NCI-H1436 treated with DMSO at 0.1 percent for 48 hours (cell line): ENCODE data around the gene SPCS3.

ENCODE experiments used
- DNase-seq: peaks from one replicate; lab custom pipeline; 2025; lab: John Stamatoyannopoulos, UW

SPCS3 gene

GRCh38 chr4:176350671-176351070 lies 30.9 kb downstream of the SPCS3 start:
- DNase-seq = no peak

GRCh38 chr4:176354884-176355283 lies 35.1 kb downstream of the SPCS3 start:
- DNase-seq = no peak

- DNase-seq = no peak
Observed at GRCh38 chr4:176357359-176358082, 37.8 kb downstream of the SPCS3 start.

DNA sequence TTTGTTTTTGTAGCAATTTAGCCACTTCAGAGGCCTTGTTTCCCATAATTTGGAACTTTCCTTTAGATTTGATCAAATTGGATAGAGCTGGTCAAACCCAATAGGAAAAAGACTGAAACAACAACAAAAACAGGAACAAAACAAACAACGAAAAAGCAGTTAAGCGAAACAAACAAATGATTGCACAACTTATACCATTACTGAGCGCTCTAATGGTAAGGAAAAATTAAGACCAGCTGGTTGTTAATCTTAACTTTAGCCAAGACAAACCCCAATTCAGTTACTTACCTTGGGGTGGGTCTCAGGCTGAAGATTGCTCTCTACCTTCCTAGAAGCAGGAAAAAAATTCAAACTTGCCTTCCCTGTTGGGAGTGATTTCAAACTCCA lies 38.3 kb downstream of the SPCS3 start:
- no peak for DNase-seq

DNA sequence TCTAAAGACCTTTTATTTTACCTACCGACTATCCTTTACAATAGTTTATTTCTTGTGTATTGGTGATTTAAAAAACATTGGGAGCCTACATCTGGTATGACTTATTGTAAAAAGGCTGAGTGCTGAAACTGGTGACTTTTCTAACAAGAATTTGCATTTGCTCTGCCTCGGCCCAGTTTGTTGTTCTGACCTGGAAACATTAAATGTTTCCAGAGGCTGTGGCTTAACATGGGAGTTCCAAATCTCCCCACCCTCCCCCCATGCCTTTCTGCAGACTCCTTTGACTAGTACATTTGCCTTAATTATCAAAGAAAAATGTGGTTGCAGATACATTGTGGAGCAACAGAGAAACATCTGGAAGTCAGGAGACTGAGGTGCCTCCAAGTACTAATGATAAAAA lies 39.8 kb downstream of the SPCS3 start:
- DNase-seq = no peak

DNA sequence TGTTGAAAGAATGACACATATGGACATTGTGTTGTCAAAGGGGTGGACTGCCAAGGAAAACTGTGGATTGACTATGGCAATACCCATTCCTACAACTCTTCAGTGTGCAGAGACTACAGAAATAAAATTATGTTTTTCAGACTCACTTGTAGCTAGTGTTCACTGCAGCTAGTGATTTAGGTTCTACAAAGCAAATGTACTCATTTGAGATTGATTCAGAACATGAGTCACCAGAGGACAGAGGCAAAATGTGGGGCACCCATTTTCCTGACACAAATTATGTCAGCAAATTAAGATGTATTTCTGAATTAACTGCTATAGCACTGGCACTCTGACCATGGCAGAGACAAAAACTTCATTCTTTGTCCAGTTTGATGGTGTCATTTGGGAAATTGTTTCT lies 40.7 kb downstream of the SPCS3 start:
- DNase-seq = no peak

GRCh38 chr4:176363072-176363471 lies 43.3 kb downstream of the SPCS3 start:
- DNase-seq = no peak

DNA sequence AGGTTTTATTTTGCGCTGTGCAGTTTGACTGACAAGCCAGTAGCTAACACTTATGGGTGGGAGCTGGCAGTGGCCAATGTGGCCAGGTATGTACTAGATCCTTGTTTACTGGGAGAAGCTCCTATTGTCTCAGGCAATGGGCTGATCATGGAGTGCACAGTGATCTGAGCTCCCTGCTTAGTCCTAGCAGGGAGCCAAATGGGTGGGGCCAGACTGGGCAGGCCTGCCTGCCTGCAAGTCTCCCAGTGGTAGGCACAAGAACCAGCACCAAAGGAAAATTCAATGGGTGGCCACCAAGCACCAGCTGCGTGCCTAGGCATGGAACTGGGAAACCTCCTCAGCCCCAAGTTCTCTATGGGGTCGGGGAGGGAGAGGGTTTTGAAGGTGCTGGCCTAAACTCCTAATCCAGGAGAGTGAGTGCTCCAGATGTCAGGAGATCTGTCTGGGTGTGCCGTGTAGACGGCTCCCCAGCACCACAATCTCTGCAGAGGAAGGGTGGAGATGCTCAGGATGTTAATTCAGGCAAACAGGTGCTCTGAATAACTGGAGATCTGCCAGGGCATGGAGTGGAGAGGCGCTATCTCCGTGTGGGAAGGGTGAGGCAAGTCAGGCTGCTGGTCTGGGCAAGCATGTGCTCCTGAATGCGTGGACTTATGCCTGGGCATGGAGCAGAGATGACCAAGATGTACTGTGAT lies 48.2 kb downstream of the SPCS3 start:
- no peak for DNase-seq

DNA sequence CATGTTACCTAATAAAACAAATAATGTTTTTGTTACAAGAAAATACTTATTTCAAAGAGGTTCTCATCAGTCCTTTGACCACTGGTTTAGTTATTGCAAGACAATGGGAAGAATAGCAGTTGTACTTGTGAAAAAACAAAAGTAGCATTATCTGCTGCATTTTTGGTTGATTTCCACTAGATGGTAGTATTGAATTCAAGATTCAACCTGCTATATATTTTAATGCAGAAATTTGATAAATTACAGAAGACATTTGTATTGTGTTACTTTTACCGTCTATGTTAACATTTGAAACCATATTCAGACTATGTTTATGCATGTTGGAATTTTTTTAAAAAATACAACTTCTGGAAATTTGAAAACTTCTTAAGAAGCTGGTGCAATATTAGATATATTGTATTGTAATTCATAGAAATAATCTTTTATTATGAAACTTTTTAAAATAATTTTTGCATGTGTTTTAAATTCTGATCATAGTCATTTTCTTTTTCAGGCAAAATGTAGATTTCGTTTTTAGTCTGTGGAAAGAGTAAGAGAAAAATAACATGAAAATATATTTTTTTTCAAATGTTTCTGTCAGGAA lies 56.4 kb downstream of the SPCS3 start:
- DNase-seq = no peak

- DNase-seq = no peak
Observed at GRCh38 chr4:176377780-176378179, 58.0 kb downstream of the SPCS3 start.

DNA sequence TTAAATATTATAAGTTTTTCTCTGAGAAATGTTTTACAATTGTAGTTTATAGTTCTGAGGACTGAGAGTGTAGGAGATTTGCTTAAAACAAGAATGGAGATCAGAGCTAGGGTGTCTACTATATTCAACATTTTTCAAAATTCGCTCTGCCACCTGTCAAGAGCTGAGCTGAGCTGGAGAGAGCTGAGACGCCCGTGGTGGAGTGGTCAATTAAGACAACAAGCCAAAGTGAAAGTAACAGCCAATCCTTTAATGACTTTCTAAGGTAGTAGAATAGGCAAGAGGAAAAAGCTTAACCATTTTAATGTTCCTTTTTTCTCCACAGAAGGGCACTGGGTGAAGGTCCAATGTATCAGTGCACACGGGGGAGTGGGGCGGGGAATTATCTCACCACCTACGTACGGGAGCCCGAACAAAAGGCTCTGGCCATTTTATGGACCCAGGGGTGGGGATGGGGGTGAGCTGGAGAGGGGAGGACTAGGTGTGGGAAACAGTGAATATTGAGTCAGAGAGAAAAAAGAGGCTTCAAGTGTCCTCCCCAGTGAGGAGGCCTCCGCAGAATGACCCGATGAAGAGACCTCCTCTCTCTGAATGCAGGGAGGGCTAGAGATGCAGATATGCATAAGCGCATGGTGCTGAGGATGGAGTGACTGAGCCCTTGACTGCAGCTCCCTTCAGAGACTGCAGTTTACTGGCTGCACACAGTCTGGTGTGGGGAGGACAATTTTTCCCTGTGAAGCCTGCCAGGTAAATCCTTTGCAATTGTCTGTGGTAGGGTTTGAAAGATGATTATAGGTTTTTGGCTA lies 60.8 kb downstream of the SPCS3 start:
- no peak for DNase-seq
